CD4-positive, CD25-positive, alpha-beta regulatory T cell (primary cell): ENCODE results near the gene PCDHGA8. TPM values are rescaled to one million over a fixed set of nuclear protein-coding genes. Genes with fewer than 3 reads are reported as not detected.
A peak's percentile ranks its signal among the peaks of the same experiment; 100 is the strongest.

Experiments
- ATAC-seq, 2 donors: fragments of 150-1000 bp; cut with Tn5 transposase; one replicate each; pipeline ENCODE4 v1.10.0; 2021; ENCODE audit warnings: low read depth in 2 of 2, moderate number of reproducible peaks in 2 of 2, moderate library complexity in 1 of 2
- DNase-seq, 3 donors: peaks; one replicate each; pipeline versions ENCODE4 v3.0.0 to v3.0.0-alpha.2; 2012 to 2022; ENCODE audit warnings: mixed read lengths in 1 of 3
- H3K27ac ChIP-seq: one replicate; pipeline ENCODE4 v1.7.0; 2013; ENCODE audit warnings: mild to moderate bottlenecking, low read length; ENCODE audit not compliant: insufficient read depth, poor library complexity, severe bottlenecking
- H3K27me3 ChIP-seq: one replicate; pipeline ENCODE4 v1.7.0; 2013; ENCODE audit warnings: low read length; ENCODE audit not compliant: control insufficient read depth, insufficient read depth
- H3K36me3 ChIP-seq: one replicate; pipeline ENCODE4 v1.7.0; 2013; ENCODE audit warnings: mild to moderate bottlenecking, low read length, moderate library complexity; ENCODE audit not compliant: control insufficient read depth, insufficient read depth
- H3K4me1 ChIP-seq: 2 replicates; pipeline ENCODE4 v1.7.0; 2013; ENCODE audit warnings: mild to moderate bottlenecking, low read length; ENCODE audit not compliant: insufficient read depth, control insufficient read depth, poor library complexity, severe bottlenecking
- H3K4me3 ChIP-seq: one replicate; pipeline ENCODE4 v1.7.0; 2013; ENCODE audit warnings: low read depth, mild to moderate bottlenecking, low read length, moderate library complexity
- H3K9me3 ChIP-seq, 2 experiments: 1 replicate in 1 of 2; 2 replicates in 1 of 2; pipeline ENCODE4 v1.7.0; 2013; ENCODE audit warnings: low read length in 2 of 2, mild to moderate bottlenecking in 1 of 2, moderate library complexity in 1 of 2; ENCODE audit not compliant: control insufficient read depth in 2 of 2
- H3K27ac Mint-ChIP-seq, 3 donors: one replicate each; pipeline ENCODE4 v1.8.0; 2020 to 2022; ENCODE audit warnings: mild to moderate bottlenecking in 3 of 3, mixed read lengths in 3 of 3, moderate library complexity in 2 of 3
- H3K27me3 Mint-ChIP-seq: one replicate; pipeline ENCODE4 v1.8.0; 2022; ENCODE audit warnings: mild to moderate bottlenecking, mixed read lengths
- H3K36me3 Mint-ChIP-seq: one replicate; pipeline ENCODE4 v1.8.0; 2020; ENCODE audit warnings: mixed read lengths
- H3K4me1 Mint-ChIP-seq, 4 donors: one replicate each; pipeline ENCODE4 v1.8.0; 2020 to 2022; ENCODE audit warnings: mixed read lengths in 4 of 4, mild to moderate bottlenecking in 1 of 4
- H3K4me3 Mint-ChIP-seq, 4 donors: one replicate each; pipeline ENCODE4 v1.8.0; 2020 to 2022; ENCODE audit warnings: mild to moderate bottlenecking in 4 of 4, mixed read lengths in 4 of 4, moderate library complexity in 3 of 4
- H3K9me3 Mint-ChIP-seq, 7 donors: one replicate each; pipeline ENCODE4 v1.8.0; 2020 to 2022; ENCODE audit warnings: mixed read lengths in 7 of 7, mild to moderate bottlenecking in 3 of 7, moderate library complexity in 2 of 7
- polyA plus RNA-seq, 4 donors: library from polyadenylated mRNA; unstranded; fragments of 300-500 nt; fragmentation: Illumina TruSeq; gene quantifications; one replicate each; pipeline ENCODE4 v1.2.3, GENCODE V29; 2021
- total RNA-seq: library from RNA; stranded (reverse); gene quantifications from one replicate; pipeline ENCODE4 v1.2.3, GENCODE V29; 2022

PCDHGA8 gene
- total and polyA plus RNA-seq, 5 donors from 2014 or later, result 0.10 TPM; not detected in 4

- Mint-ChIP-seq H3K27ac (peak overlapping the region in 1 of 3 donors; percentile 56), H3K27me3 (peaks cover 62% of the 10 kb centered on the region), H3K4me3 (peak overlapping the region in 1 of 4 donors; percentile 2), H3K4me1 (peaks cover 0 to 5% (median 5%) of the 10 kb centered on the region in 4 donors), H3K9me3 (peaks cover 0 to 57% (median 15%) of the 10 kb centered on the region in 7 donors), H3K36me3 (peaks cover 6% of the 10 kb centered on the region)
- Histone ChIP-seq H3K27me3 (peaks cover 26% of the 10 kb centered on the region), H3K36me3 (no peaks in the 10 kb centered on the region), H3K4me1 (no peaks in the 10 kb centered on the region), H3K9me3 (peaks cover 28 to 50% of the 10 kb centered on the region in 2 experiments), H3K4me3 (no peak overlapping the region), H3K27ac (no peak overlapping the region)
- ATAC-seq, result no peak
- DNase-seq, result no peak
Observed at GRCh38 chr5:141362719-141363118, 29.7 kb upstream of the PCDHGA8 start.

- Mint-ChIP-seq H3K4me1 (peaks cover 0 to 5% (median 2%) of the 10 kb centered on the region in 4 donors), H3K9me3 (peaks cover 0 to 51% (median 14%) of the 10 kb centered on the region in 7 donors), H3K27ac (no peak within 1 kb of the TSS), H3K4me3 (peak within 1 kb of the TSS in 1 of 4 donors; percentile 52), H3K27me3 (peaks cover 60% of the 10 kb centered on the region), H3K36me3 (peaks cover 6% of the 10 kb centered on the region)
- DNase-seq (no peak), ATAC-seq (no peak)
- Histone ChIP-seq H3K4me1 (no peaks in the 10 kb centered on the region), H3K4me3 (no peak within 1 kb of the TSS), H3K27ac (no peak within 1 kb of the TSS), H3K36me3 (no peaks in the 10 kb centered on the region), H3K9me3 (peaks cover 34 to 50% of the 10 kb centered on the region in 2 experiments), H3K27me3 (peaks cover 26% of the 10 kb centered on the region)
Observed at GRCh38 chr5:141363952-141364660, 28.3 kb upstream of the PCDHGA8 start, which contains the start of gene PCDHGA5. PCDHGA5 (plus strand) TSS chr5:141364162; CDS start chr5:141364331, 169 bp downstream.

- Histone ChIP-seq H3K36me3 (no peaks in the 10 kb centered on the region), H3K4me3 (no peak overlapping the region), H3K27ac (no peak overlapping the region), H3K4me1 (peaks cover 8% of the 10 kb centered on the region), H3K27me3 (peaks cover 42% of the 10 kb centered on the region), H3K9me3 (peaks cover 29 to 48% of the 10 kb centered on the region in 2 experiments)
- no peak for ATAC-seq
- DNase-seq, result no peak
- Mint-ChIP-seq H3K27ac (no peak overlapping the region), H3K4me3 (no peak overlapping the region), H3K27me3 (peaks cover 59% of the 10 kb centered on the region), H3K36me3 (peaks cover 7% of the 10 kb centered on the region), H3K9me3 (peaks cover 0 to 48% (median 11%) of the 10 kb centered on the region in 7 donors), H3K4me1 (peaks cover 0 to 10% (median 0%) of the 10 kb centered on the region in 4 donors)
Observed at GRCh38 chr5:141366016-141366896, 26.2 kb upstream of the PCDHGA8 start.

- Mint-ChIP-seq H3K4me1 (peaks cover 0 to 15% (median 2%) of the 10 kb centered on the region in 4 donors), H3K36me3 (peaks cover 4% of the 10 kb centered on the region), H3K27me3 (peaks cover 61% of the 10 kb centered on the region), H3K9me3 (peaks cover 0 to 51% (median 14%) of the 10 kb centered on the region in 7 donors), H3K27ac (no peak within 1 kb of the TSS), H3K4me3 (peak within 1 kb of the TSS in 3 of 4 donors; percentile 15 to 71 (median 51))
- no peaks in the 10 kb centered on the region for H3K36me3 ChIP-seq
- peaks cover 29 to 57% of the 10 kb centered on the region in 2 experiments for H3K9me3 ChIP-seq
- H3K27me3 ChIP-seq, result peaks cover 39% of the 10 kb centered on the region
- ATAC-seq (peak; percentile 50 to 59), DNase-seq (peak in 1 of 3 donors; percentile 26)
- H3K4me3 ChIP-seq, result peak within 1 kb of the TSS; percentile 35
- peaks cover 8% of the 10 kb centered on the region for H3K4me1 ChIP-seq
- H3K27ac ChIP-seq, result no peak within 1 kb of the TSS
Observed at GRCh38 chr5:141369994-141370848, 22.2 kb upstream of the PCDHGA8 start, which contains the start of gene PCDHGB3. PCDHGB3 (plus strand) TSS chr5:141370242; CDS start chr5:141370395, 153 bp downstream.

GRCh38 chr5:141371572-141372475 lies 20.6 kb upstream of the PCDHGA8 start:
- Mint-ChIP-seq H3K27me3 (peaks cover 48% of the 10 kb centered on the region), H3K9me3 (peaks cover 0 to 46% (median 11%) of the 10 kb centered on the region in 7 donors), H3K4me3 (no peak overlapping the region), H3K36me3 (peaks cover 4% of the 10 kb centered on the region), H3K27ac (no peak overlapping the region), H3K4me1 (peaks cover 0 to 15% (median 2%) of the 10 kb centered on the region in 4 donors)
- Histone ChIP-seq H3K4me1 (peaks cover 8% of the 10 kb centered on the region), H3K36me3 (no peaks in the 10 kb centered on the region), H3K4me3 (no peak overlapping the region), H3K27ac (no peak overlapping the region), H3K9me3 (peaks cover 30 to 50% of the 10 kb centered on the region in 2 experiments), H3K27me3 (peaks cover 37% of the 10 kb centered on the region)
- ATAC-seq (no peak), DNase-seq (no peak)

GRCh38 chr5:141373673-141374317 lies 18.6 kb upstream of the PCDHGA8 start, which contains the start of gene PCDHGA6:
PCDHGA6 (plus strand) TSS chr5:141373891; CDS start chr5:141374084, 193 bp downstream.
- Mint-ChIP-seq H3K4me3 (peak within 1 kb of the TSS in 3 of 4 donors; percentile 5 to 75 (median 36)), H3K36me3 (peaks cover 4% of the 10 kb centered on the region)
- DNase-seq, result peak in 1 of 3 donors; percentile 19

More at GRCh38 chr5:141373673-141374317, 18.6 kb upstream of the PCDHGA8 start, which contains the start of gene PCDHGA6:
- Mint-ChIP-seq H3K9me3 (peaks cover 0 to 56% (median 11%) of the 10 kb centered on the region in 7 donors), H3K27me3 (peaks cover 49% of the 10 kb centered on the region), H3K4me1 (peaks cover 0 to 15% (median 2%) of the 10 kb centered on the region in 4 donors), H3K27ac (no peak within 1 kb of the TSS)
- Histone ChIP-seq H3K9me3 (peaks cover 28 to 58% of the 10 kb centered on the region in 2 experiments), H3K27me3 (peaks cover 39% of the 10 kb centered on the region), H3K36me3 (no peaks in the 10 kb centered on the region), H3K4me3 (peak within 1 kb of the TSS; percentile 43), H3K4me1 (peaks cover 8% of the 10 kb centered on the region), H3K27ac (no peak within 1 kb of the TSS)
- no peak for ATAC-seq
